Heart left ventricle (tissue), 16 donors: ENCODE results near the gene OSBPL10. TPM values are rescaled to one million over a fixed set of nuclear protein-coding genes. Genes with fewer than 3 reads are reported as not detected.

Source experiments
- ATAC-seq, 4 donors: fragments of 200-7000 bp; cut with Tn5 transposase; one replicate each; pipeline ENCODE4 v1.9.1; 2020 to 2022; ENCODE audit warnings: moderate library complexity in 4 of 4, mild to moderate bottlenecking in 3 of 4, moderate number of reproducible peaks in 1 of 4
- DNase-seq, 5 donors: peaks; one replicate each; pipeline ENCODE4 v3.0.0-alpha.2; 2020
- H3K27ac ChIP-seq, 12 donors: fragments of 200-600 bp; sonication (generic) in 4 of 12; one replicate each; pipeline versions ENCODE4 v1.5.0 to v1.8.0; 2016 to 2022; ENCODE audit warnings: mild to moderate bottlenecking in 2 of 12
- H3K27me3 ChIP-seq, 9 donors: fragments of 200-600 bp; sonication (generic) in 2 of 9; one replicate each; pipeline versions ENCODE4 v1.5.1 to v1.8.0; 2016 to 2022; ENCODE audit warnings: mild to moderate bottlenecking in 3 of 9
- H3K36me3 ChIP-seq, 9 donors: fragments of 200-600 bp; sonication (generic) in 2 of 9; one replicate each; pipeline versions ENCODE4 v1.5.0 to v1.8.0; 2018 to 2022; ENCODE audit warnings: mild to moderate bottlenecking in 2 of 9
- H3K4me1 ChIP-seq, 12 donors: fragments of 200-600 bp; sonication (generic) in 4 of 12; one replicate each; pipeline versions ENCODE4 v1.5.0 to v1.8.0; 2016 to 2022; ENCODE audit warnings: mild to moderate bottlenecking in 3 of 12
- H3K4me3 ChIP-seq, 12 donors: fragments of 200-600 bp; sonication (generic) in 4 of 12; one replicate each; pipeline versions ENCODE4 v1.5.0 to v1.8.0; 2017 to 2022; ENCODE audit warnings: mild to moderate bottlenecking in 9 of 12, moderate library complexity in 4 of 12
- H3K9me3 ChIP-seq, 12 donors: fragments of 200-600 bp; sonication (generic) in 4 of 12; one replicate each; pipeline versions ENCODE4 v1.5.0 to v1.8.0; 2016 to 2022; ENCODE audit warnings: mild to moderate bottlenecking in 1 of 12
- CTCF ChIP-seq, 12 donors: fragments of 200-600 bp; sonication (generic) in 4 of 12; IDR thresholded peaks; one replicate each; pipeline versions ENCODE4 v1.5.0 to v1.8.0; 2018 to 2022; ENCODE audit warnings: antibody characterized with exemption in 12 of 12, mild to moderate bottlenecking in 5 of 12
- POLR2A ChIP-seq, 2 donors: fragments of 450-650 bp; IDR thresholded peaks; one replicate each; pipeline ENCODE4 v1.6.1; 2017; ENCODE audit warnings: antibody characterized with exemption in 2 of 2, mild to moderate bottlenecking in 2 of 2, moderate library complexity in 2 of 2
- WGBS, 4 donors: extraction: QIAGEN DNeasy Blood & Tissue Kit in 2 of 4; methylation state at CpG; one replicate each; pipeline versions ENCODE4 v1.1.5 to v1.1.7; 2013 to 2018; 5-methylcytosine and 5-hydroxymethylcytosine counted together
- intact Hi-C, 10 donors: fragments of 100-400 bp; cut with DNase I; formaldehyde crosslinking; loops; one replicate each; pipeline versions ENCODE4 v1.11.1 to v1.14.2; 2022
- polyA plus RNA-seq, 2 donors: library from polyadenylated mRNA; stranded (reverse); fragments of 200-250 nt; gene quantifications; one replicate each; pipeline ENCODE4 v1.2.3, GENCODE V29; 2013
- total RNA-seq, 9 donors: library from RNA; depleted of rRNA in 2 of 9; stranded (reverse); fragments of >200 nt in 2 of 9; fragmentation: NEBNext Ultra II Directional in 3 of 9; extraction: Animal tissue kit (Norgen Biotek cat#: 25700) in 3 of 9; gene quantifications; one replicate each; pipeline versions ENCODE4 v1.1.0 to v1.2.4, GENCODE V29; 2016 to 2023
- donor health status: ischemic (EF 13 %, LVEDD 7.1; RV severe dilation, severe dysfunction).
- donor health status: healthy with polysubstance abuse.
- donor health status: DM: no; HTN: yes; CAD: no.
- donor health status: DM: no; HTN: no; CAD: no.
- donor health status: ischemic (EF 25% LVEDD 6.9; RV normal size, moderate dysfunction).
- donor health status: ischemic (EF 25% LVEDD 5.7; RV mildly dilated, moderate dysfunction).
- donor health status: healthy.
- donor health status: DM: yes; HTN: yes; CAD: no.
- donor health status: ischemic (EF 35%, LVEDD 5.7; RV mildly dilated, moderate dysfunction).
- donor health status: nonischemic (EF 11% LVEDD 7.7; RV severe dilation, severe dysfunction).
- donor health status: DM: yes; HTN: yes; CAD: no.
- donor health status: PGD.
- donor health status: ischemic (EF 29% LVEDD 5.4; RV normal size, mild dysfunction).
- donor health status: nonischemic (EF 23%, LVEDD 6.1; RV moderate dilation, normal function).

The OSBPL10 gene
- total and polyA plus RNA-seq, 11 donors = 1.3 to 12.7 (median 3.9) TPM

- no peak for ATAC-seq
- H3K27ac ChIP-seq = no peak overlapping the region
- no peaks in the 10 kb centered on the region for H3K36me3 ChIP-seq
- DNase-seq = no peak
- no peak overlapping the region for H3K4me3 ChIP-seq
- no peaks in the 10 kb centered on the region for H3K27me3 ChIP-seq
- TF ChIP-seq POLR2A (IDR thresholded peaks at IDR 0.05) (no peak), CTCF (IDR thresholded peaks at IDR 0.05) (no peak)
- H3K9me3 ChIP-seq = no peaks in the 10 kb centered on the region
- H3K4me1 ChIP-seq = no peaks in the 10 kb centered on the region
- intact Hi-C loops = no loop called here
Observed at GRCh38 chr3:31813197-31813596, 167.9 kb downstream of the OSBPL10 start.

GRCh38 chr3:31810991-31811433 lies 170.1 kb downstream of the OSBPL10 start:
- H3K27me3 ChIP-seq = no peaks in the 10 kb centered on the region
- H3K27ac ChIP-seq = no peak overlapping the region
- H3K9me3 ChIP-seq = no peaks in the 10 kb centered on the region
- no peaks in the 10 kb centered on the region for H3K36me3 ChIP-seq
- intact Hi-C loops = no loop called here
- ATAC-seq (no peak), DNase-seq (no peak)
- no peaks in the 10 kb centered on the region for H3K4me1 ChIP-seq
- TF ChIP-seq POLR2A (IDR thresholded peaks at IDR 0.05) (no peak), CTCF (IDR thresholded peaks at IDR 0.05) (no peak)
- WGBS, 4 donors = 93 to 99% (median 97%) methylated on average over 11 of the region's 11 CpGs
- no peak overlapping the region for H3K4me3 ChIP-seq

GRCh38 chr3:31808143-31808720 lies 172.8 kb downstream of the OSBPL10 start:
- intact Hi-C loops = no loop called here
- no peak overlapping the region for H3K4me3 ChIP-seq
- no peak for TF ChIP-seq CTCF (IDR thresholded peaks at IDR 0.05)
- no peak for TF ChIP-seq POLR2A (IDR thresholded peaks at IDR 0.05)
- no peaks in the 10 kb centered on the region for H3K27me3 ChIP-seq
- no peaks in the 10 kb centered on the region for H3K9me3 ChIP-seq
- 91 to 98% (median 95%) methylated on average over 3 of the region's 3 CpGs for WGBS, 4 donors
- DNase-seq (no peak), ATAC-seq (no peak)
- no peak overlapping the region for H3K27ac ChIP-seq
- no peaks in the 10 kb centered on the region for H3K4me1 ChIP-seq
- no peaks in the 10 kb centered on the region for H3K36me3 ChIP-seq

- Histone ChIP-seq H3K36me3 (no peaks in the 10 kb centered on the region), H3K27me3 (no peaks in the 10 kb centered on the region), H3K27ac (no peak overlapping the region), H3K9me3 (no peaks in the 10 kb centered on the region), H3K4me1 (no peaks in the 10 kb centered on the region), H3K4me3 (no peak overlapping the region)
- no peak for TF ChIP-seq POLR2A (IDR thresholded peaks at IDR 0.05)
- TF ChIP-seq CTCF (IDR thresholded peaks at IDR 0.05) = no peak
- ATAC-seq (no peak), DNase-seq (no peak)
- WGBS, 4 donors = 74 to 83% (median 76%) methylated on average over 10 of the region's 10 CpGs
- intact Hi-C loops = no loop called here
Observed at GRCh38 chr3:31804251-31805051, 176.6 kb downstream of the OSBPL10 start.
